K562 (cell line): ENCODE results near the gene LAMB2. TPM values are rescaled to one million over a fixed set of nuclear protein-coding genes. Genes with fewer than 3 reads are reported as not detected.
A peak's percentile ranks its signal among the peaks of the same experiment; 100 is the strongest.

ENCODE experiments used
- BRCA1 ChIP-seq, 2 experiments: fragments of 450-650 bp in 1 of 2; sonication (generic) in 1 of 2; formaldehyde crosslinking in 1 of 2; IDR thresholded peaks; 2 replicates each; pipeline versions ENCODE4 v1.5.0 to v1.6.1; 2017 to 2020; ENCODE audit warnings: mild to moderate bottlenecking in 1 of 2, missing genetic modification reagents in 1 of 2
- RBBP5 ChIP-seq: fragments of 200-600 bp; sonication (generic); IDR thresholded peaks from 2 replicates; pipeline ENCODE4 v1.6.1; 2012; ENCODE audit warnings: borderline replicate concordance, mild to moderate bottlenecking, low read length, control low read depth, inconsistent platforms; ENCODE audit not compliant: insufficient read depth, poor library complexity, severe bottlenecking
- TBP ChIP-seq: optimal IDR thresholded peaks from 2 replicates; pipeline ENCODE3; 2011; ENCODE audit warnings: low read depth, low read length, improper control_type of control experiment
- TGIF2 ChIP-seq: sonication (generic); formaldehyde crosslinking; IDR thresholded peaks from 2 replicates; pipeline ENCODE4 v1.8.1; 2022; ENCODE audit warnings: mild to moderate bottlenecking, missing genetic modification reagents, moderate library complexity
- ZBTB49 ChIP-seq: sonication (generic); formaldehyde crosslinking; IDR thresholded peaks from 2 replicates; pipeline ENCODE4 v1.8.0; 2022; ENCODE audit warnings: missing genetic modification reagents, mild to moderate bottlenecking, borderline replicate concordance
- ZNF408 ChIP-seq: fragments of 250-450 bp; sonication (Bioruptor Pico); IDR thresholded peaks from 2 replicates; pipeline ENCODE4 v1.4.0; 2020; ENCODE audit warnings: low read depth, mild to moderate bottlenecking, moderate library complexity
- ZNF41 ChIP-seq: fragments of 250-450 bp; sonication (Bioruptor Pico); conservative IDR thresholded peaks from 2 replicates; pipeline ENCODE4 v1.4.0; 2020; ENCODE audit warnings: mild to moderate bottlenecking
- polyA plus RNA-seq, 8 experiments: library from polyadenylated mRNA; depleted of rRNA in 4 of 8; stranded (reverse) in 5 of 8; unstranded in 3 of 8; fragments of >200 nt; fragmentation: Nextera tagmentation in 2 of 8; fragmentation: Illumina TruSeq in 1 of 8; extraction: Ambion mirVana in 2 of 8; extraction: Trizol in 1 of 8; gene quantifications; 2 replicates each; pipeline versions ENCODE4 v1.2.1 to v1.2.3, GENCODE V29; 2011 to 2014; ENCODE audit warnings: inconsistent platforms in 1 of 8, missing spikeins in 1 of 8
- total RNA-seq, 7 experiments: library from RNA; depleted of rRNA in 6 of 7; stranded (reverse); fragments of >200 nt in 6 of 7; fragmentation: Illumina TruSeq in 2 of 7; extraction: Trizol in 2 of 7; gene quantifications; 2 replicates each; pipeline versions ENCODE4 v1.2.1 to v1.2.3, GENCODE V29; 2011 to 2021; ENCODE audit warnings: low replicate concordance in 1 of 7
- TF ChIP-seq, protein P1 (sequence below), 2 experiments: fragments of 450-650 bp; IDR thresholded peaks; 2 replicates each; pipeline ENCODE4 v1.6.1; 2016; ENCODE audit warnings: mild to moderate bottlenecking in 2 of 2, borderline replicate concordance in 1 of 2, low read depth in 1 of 2, moderate library complexity in 1 of 2
- TF ChIP-seq, protein P2 (sequence below): IDR thresholded peaks from 2 replicates; pipeline ENCODE4 v1.6.1; 2014; ENCODE audit warnings: antibody characterized with exemption
- TF ChIP-seq, protein P3 (sequence below): sonication (generic); formaldehyde crosslinking; IDR thresholded peaks from 2 replicates; pipeline ENCODE4 v1.8.0; 2022; ENCODE audit warnings: mild to moderate bottlenecking, missing genetic modification reagents, borderline replicate concordance

LAMB2 gene
- total and polyA plus RNA-seq, 9 of the 15 experiments (the other 6 are each of a cell fraction or from before 2014, with no cell fraction given): 1.4 to 26.0 (median 16.2) TPM

GRCh38 chr3:49092938-49093852 lies 39.7 kb downstream of the LAMB2 start (continued):
- TF ChIP-seq ZBTB49 (CRISPR knock-in tag): no peak
- no peak for TF ChIP-seq ZNF408
- TF ChIP-seq ZNF41: no peak
- peak; percentile 44; the same call in 1 of the 2 replicates for TF ChIP-seq TGIF2 (CRISPR knock-in tag)
- TF ChIP-seq, protein P1, sequence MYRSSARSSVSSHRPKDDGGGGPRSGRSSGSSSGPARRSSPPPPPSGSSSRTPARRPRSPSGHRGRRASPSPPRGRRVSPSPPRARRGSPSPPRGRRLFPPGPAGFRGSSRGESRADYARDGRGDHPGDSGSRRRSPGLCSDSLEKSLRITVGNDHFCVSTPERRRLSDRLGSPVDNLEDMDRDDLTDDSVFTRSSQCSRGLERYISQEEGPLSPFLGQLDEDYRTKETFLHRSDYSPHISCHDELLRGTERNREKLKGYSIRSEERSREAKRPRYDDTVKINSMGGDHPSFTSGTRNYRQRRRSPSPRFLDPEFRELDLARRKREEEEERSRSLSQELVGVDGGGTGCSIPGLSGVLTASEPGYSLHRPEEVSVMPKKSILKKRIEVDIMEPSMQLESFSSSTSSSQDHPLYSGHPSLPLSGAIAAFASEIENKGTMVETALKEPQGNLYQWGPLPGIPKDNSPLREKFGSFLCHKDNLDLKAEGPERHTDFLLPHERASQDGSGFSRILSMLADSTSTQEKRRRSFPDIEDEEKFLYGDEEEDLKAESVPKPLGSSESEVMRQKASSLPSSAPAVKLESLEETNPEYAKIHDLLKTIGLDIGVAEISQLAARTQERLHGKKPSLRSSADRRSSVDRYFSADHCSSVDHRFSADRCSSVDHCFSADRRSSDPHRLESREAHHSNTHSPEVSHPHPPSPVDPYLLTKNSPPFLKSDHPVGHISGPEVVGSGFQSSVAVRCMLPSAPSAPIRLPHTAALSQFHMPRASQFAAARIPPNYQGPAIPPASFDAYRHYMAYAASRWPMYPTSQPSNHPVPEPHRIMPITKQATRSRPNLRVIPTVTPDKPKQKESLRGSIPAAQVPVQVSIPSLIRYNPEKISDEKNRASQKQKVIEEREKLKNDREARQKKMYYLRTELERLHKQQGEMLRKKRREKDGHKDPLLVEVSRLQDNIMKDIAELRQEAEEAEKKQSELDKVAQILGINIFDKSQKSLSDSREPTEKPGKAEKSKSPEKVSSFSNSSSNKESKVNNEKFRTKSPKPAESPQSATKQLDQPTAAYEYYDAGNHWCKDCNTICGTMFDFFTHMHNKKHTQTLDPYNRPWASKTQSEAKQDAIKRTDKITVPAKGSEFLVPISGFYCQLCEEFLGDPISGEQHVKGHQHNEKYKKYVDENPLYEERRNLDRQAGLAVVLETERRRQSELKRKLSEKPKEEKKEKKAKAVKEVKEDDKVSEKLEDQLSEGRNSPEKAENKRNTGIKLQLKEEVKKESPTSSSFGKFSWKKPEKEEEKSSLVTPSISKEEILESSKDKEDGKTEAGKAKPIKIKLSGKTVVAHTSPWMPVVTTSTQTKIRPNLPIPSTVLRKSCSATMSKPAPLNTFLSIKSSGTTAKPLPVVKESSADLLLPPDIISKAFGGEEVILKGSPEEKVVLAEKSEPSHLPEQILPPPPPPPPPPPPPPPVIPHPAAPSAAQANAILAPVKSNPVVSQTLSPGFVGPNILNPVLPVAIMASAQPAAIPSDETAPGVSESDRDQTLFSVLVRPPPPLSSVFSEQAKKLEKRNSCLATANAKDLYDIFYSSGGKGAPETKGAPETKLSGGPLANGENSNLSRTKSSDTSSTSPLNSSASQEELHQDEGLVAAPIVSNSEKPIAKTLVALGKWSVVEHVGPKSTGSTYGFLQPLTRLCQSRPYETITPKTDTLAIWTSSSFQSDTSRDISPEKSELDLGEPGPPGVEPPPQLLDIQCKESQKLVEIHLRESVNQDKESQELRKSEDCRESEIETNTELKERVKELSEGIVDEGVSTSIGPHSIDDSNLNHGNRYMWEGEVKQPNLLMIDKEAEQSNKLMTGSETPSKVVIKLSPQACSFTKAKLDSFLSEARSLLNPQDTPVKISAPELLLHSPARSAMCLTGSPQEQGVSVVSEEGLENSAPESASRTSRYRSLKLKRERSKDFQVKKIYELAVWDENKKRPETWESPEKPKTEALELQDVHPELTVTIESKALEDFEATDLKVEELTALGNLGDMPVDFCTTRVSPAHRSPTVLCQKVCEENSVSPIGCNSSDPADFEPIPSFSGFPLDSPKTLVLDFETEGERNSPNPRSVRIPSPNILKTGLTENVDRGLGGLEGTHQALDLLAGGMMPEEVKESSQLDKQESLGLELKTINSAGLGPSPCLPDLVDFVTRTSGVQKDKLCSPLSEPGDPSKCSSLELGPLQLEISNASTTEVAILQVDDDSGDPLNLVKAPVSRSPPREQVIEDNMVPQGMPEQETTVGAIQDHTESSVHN (IDR thresholded peaks at IDR 0.05; ENCODE audit: borderline replicate concordance in 1 of 2, low read depth in 1 of 2): no peak
- TF ChIP-seq, protein P2, sequence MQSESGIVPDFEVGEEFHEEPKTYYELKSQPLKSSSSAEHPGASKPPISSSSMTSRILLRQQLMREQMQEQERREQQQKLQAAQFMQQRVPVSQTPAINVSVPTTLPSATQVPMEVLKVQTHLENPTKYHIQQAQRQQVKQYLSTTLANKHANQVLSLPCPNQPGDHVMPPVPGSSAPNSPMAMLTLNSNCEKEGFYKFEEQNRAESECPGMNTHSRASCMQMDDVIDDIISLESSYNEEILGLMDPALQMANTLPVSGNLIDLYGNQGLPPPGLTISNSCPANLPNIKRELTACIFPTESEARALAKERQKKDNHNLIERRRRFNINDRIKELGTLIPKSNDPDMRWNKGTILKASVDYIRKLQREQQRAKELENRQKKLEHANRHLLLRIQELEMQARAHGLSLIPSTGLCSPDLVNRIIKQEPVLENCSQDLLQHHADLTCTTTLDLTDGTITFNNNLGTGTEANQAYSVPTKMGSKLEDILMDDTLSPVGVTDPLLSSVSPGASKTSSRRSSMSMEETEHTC: no peak
- TF ChIP-seq BRCA1 (IDR thresholded peaks at IDR 0.05): no peak
- no peak for TF ChIP-seq BRCA1 (CRISPR knock-in tag; IDR thresholded peaks at IDR 0.05)
- TF ChIP-seq, protein P3, sequence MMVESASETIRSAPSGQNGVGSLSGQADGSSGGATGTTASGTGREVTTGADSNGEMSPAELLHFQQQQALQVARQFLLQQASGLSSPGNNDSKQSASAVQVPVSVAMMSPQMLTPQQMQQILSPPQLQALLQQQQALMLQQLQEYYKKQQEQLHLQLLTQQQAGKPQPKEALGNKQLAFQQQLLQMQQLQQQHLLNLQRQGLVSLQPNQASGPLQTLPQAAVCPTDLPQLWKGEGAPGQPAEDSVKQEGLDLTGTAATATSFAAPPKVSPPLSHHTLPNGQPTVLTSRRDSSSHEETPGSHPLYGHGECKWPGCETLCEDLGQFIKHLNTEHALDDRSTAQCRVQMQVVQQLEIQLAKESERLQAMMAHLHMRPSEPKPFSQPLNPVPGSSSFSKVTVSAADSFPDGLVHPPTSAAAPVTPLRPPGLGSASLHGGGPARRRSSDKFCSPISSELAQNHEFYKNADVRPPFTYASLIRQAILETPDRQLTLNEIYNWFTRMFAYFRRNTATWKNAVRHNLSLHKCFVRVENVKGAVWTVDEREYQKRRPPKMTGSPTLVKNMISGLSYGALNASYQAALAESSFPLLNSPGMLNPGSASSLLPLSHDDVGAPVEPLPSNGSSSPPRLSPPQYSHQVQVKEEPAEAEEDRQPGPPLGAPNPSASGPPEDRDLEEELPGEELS: no peak
- peak; percentile 22 for TF ChIP-seq TBP
- no peak for TF ChIP-seq RBBP5
